Lower lobe of right lung (tissue), 2 donors: Measurements from ENCODE around the gene OLFML1. TPM values are rescaled to one million over a fixed set of nuclear protein-coding genes. Genes with fewer than 3 reads are reported as not detected.

Source experiments
- ATAC-seq, 2 donors: fragments of 200-7000 bp; cut with Tn5 transposase; one replicate each; pipeline ENCODE4 v1.9.1; 2020 to 2022; ENCODE audit warnings: mild to moderate bottlenecking in 2 of 2, moderate library complexity in 2 of 2
- DNase-seq: peaks from one replicate; pipeline ENCODE4 v3.0.0-alpha.2; 2020
- H3K27ac ChIP-seq: fragments of 200-600 bp; one replicate; pipeline ENCODE4 v1.8.0; 2022
- H3K27me3 ChIP-seq: fragments of 200-600 bp; one replicate; pipeline ENCODE4 v1.8.0; 2022; ENCODE audit warnings: low read depth
- H3K36me3 ChIP-seq: fragments of 200-600 bp; one replicate; pipeline ENCODE4 v1.8.0; 2022; ENCODE audit warnings: mild to moderate bottlenecking
- H3K4me1 ChIP-seq: fragments of 200-600 bp; one replicate; pipeline ENCODE4 v1.8.0; 2022
- H3K4me3 ChIP-seq: fragments of 200-600 bp; one replicate; pipeline ENCODE4 v1.8.0; 2022; ENCODE audit warnings: mild to moderate bottlenecking
- H3K9me3 ChIP-seq: fragments of 200-600 bp; one replicate; pipeline ENCODE4 v1.8.0; 2022
- intact Hi-C: fragments of 100-400 bp; cut with DNase I; formaldehyde crosslinking; loops from one replicate; pipeline ENCODE4 v1.11.0; 2022
- total RNA-seq: library from RNA; stranded (reverse); fragmentation: NEBNext Ultra II Directional; extraction: Animal tissue kit (Norgen Biotek cat#: 25700); gene quantifications from one replicate; pipeline ENCODE4 v1.2.1, GENCODE V29; 2021
- TF ChIP-seq, protein P1 (sequence below): fragments of 200-600 bp; IDR thresholded peaks from one replicate; pipeline ENCODE4 v1.8.0; 2022; ENCODE audit warnings: antibody characterized with exemption, mild to moderate bottlenecking
- donor health status: DM: no; HTN: yes; CAD: no; lungs with severe emphysema.

Gene OLFML1
- total RNA-seq, 1 donor from 2014 or later = 23.2 TPM

GRCh38 chr11:7558046-7558445 lies 72.7 kb downstream of the OLFML1 start:
- DNase-seq = no peak
- H3K4me3 ChIP-seq = no peak overlapping the region

GRCh38 chr11:7559398-7560283 lies 74.3 kb downstream of the OLFML1 start:
- no peak for DNase-seq
- no peaks in the 10 kb centered on the region for H3K9me3 ChIP-seq
- no peaks in the 10 kb centered on the region for H3K4me1 ChIP-seq
- H3K4me3 ChIP-seq = no peak overlapping the region
- TF ChIP-seq, protein P1, sequence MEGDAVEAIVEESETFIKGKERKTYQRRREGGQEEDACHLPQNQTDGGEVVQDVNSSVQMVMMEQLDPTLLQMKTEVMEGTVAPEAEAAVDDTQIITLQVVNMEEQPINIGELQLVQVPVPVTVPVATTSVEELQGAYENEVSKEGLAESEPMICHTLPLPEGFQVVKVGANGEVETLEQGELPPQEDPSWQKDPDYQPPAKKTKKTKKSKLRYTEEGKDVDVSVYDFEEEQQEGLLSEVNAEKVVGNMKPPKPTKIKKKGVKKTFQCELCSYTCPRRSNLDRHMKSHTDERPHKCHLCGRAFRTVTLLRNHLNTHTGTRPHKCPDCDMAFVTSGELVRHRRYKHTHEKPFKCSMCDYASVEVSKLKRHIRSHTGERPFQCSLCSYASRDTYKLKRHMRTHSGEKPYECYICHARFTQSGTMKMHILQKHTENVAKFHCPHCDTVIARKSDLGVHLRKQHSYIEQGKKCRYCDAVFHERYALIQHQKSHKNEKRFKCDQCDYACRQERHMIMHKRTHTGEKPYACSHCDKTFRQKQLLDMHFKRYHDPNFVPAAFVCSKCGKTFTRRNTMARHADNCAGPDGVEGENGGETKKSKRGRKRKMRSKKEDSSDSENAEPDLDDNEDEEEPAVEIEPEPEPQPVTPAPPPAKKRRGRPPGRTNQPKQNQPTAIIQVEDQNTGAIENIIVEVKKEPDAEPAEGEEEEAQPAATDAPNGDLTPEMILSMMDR = no peak
- no peaks in the 10 kb centered on the region for H3K27me3 ChIP-seq
- no peaks in the 10 kb centered on the region for H3K36me3 ChIP-seq
- no peak for ATAC-seq
- intact Hi-C loops = no loop called here
- no peak overlapping the region for H3K27ac ChIP-seq

More at GRCh38 chr11:7558046-7558445, 72.7 kb downstream of the OLFML1 start:
- no peaks in the 10 kb centered on the region for H3K9me3 ChIP-seq
- TF ChIP-seq, protein P1 = no peak
- no peaks in the 10 kb centered on the region for H3K4me1 ChIP-seq
- H3K36me3 ChIP-seq = no peaks in the 10 kb centered on the region
- no peak for ATAC-seq
- intact Hi-C loops = no loop called here
- H3K27ac ChIP-seq = no peak overlapping the region
- no peaks in the 10 kb centered on the region for H3K27me3 ChIP-seq

Other genes with a start within 250 kb of the OLFML1 start
- 0.18 TPM for gene SYT9, start 233.6 kb upstream of the OLFML1 start, total RNA-seq
- gene PPFIBP2, start 28.5 kb downstream of the OLFML1 start, total RNA-seq = 24.1 TPM
- gene CYB5R2, start 188.0 kb downstream of the OLFML1 start, total RNA-seq = 16.0 TPM
- 7.4 TPM for gene OVCH2, start 221.0 kb downstream of the OLFML1 start, total RNA-seq